ENCODE data around the gene C2orf81. TPM values are rescaled to one million over a fixed set of nuclear protein-coding genes. Genes with fewer than 3 reads are reported as not detected.

The C2orf81 gene
- total RNA-seq, 1 donor from 2014 or later, result 1.8 TPM

GRCh38 chr2:74458938-74459363 lies 37.5 kb upstream of the C2orf81 start:
- TF ChIP-seq CTCF (IDR thresholded peaks at IDR 0.05) (no peak), EZH2 (IDR thresholded peaks at IDR 0.05) (no peak), EZH2phosphoT487 (IDR thresholded peaks at IDR 0.05) (no peak)
- Histone ChIP-seq H3K4me2 (peak overlapping the region; percentile 92), H2AFZ (replicated peaks) (no peak overlapping the region), H3K27me3 (no peaks in the 10 kb centered on the region), H3K4me3 (peak overlapping the region; percentile 96), H3K9me3 (ENCODE audit: low read depth) (no peaks in the 10 kb centered on the region), H3K36me3 (no peaks in the 10 kb centered on the region), H3K27ac (no peak overlapping the region), H3K4me1 (peaks cover 20% of the 10 kb centered on the region), H3F3A (ENCODE audit: low read depth) (peaks cover 40% of the 10 kb centered on the region), H4K20me1 (ENCODE audit: low read depth) (no peaks in the 10 kb centered on the region), H3K79me2 (ENCODE audit: low read depth) (peaks cover 30% of the 10 kb centered on the region), H3K9ac (peak overlapping the region; percentile 82)
- H3K36me3 Mint-ChIP-seq, result peaks cover 12% of the 10 kb centered on the region
- peak overlapping the region; percentile 97 for H3K4me3 Mint-ChIP-seq
- H3K9me3 Mint-ChIP-seq, result no peaks in the 10 kb centered on the region
- H3K27me3 Mint-ChIP-seq (ENCODE audit: insufficient read depth, low read depth), result peaks cover 20% of the 10 kb centered on the region
- peaks cover 46% of the 10 kb centered on the region for H3K4me1 Mint-ChIP-seq
- DNase-seq (ENCODE audit: low spot score), result no peak
- peak overlapping the region; percentile 89 for H3K27ac Mint-ChIP-seq

GRCh38 chr2:74458132-74458937 lies 36.9 kb upstream of the C2orf81 start, which contains the start of gene WBP1:
Gene WBP1 (plus strand): TSS chr2:74458438. CDS start chr2:74458603, 165 bp downstream.
- Histone ChIP-seq H3K4me1 (peaks cover 19% of the 10 kb centered on the region), H3K27me3 (no peaks in the 10 kb centered on the region), H3K79me2 (ENCODE audit: low read depth) (peaks cover 27% of the 10 kb centered on the region), H3K4me3 (peak within 1 kb of the TSS; percentile 96), H3K36me3 (no peaks in the 10 kb centered on the region), H4K20me1 (ENCODE audit: low read depth) (no peaks in the 10 kb centered on the region), H3F3A (ENCODE audit: low read depth) (peaks cover 43% of the 10 kb centered on the region), H3K4me2 (peak within 1 kb of the TSS; percentile 92), H3K9me3 (ENCODE audit: low read depth) (no peaks in the 10 kb centered on the region), H3K9ac (peak within 1 kb of the TSS; percentile 82), H3K27ac (peak within 1 kb of the TSS; percentile 95), H2AFZ (replicated peaks) (peak within 1 kb of the TSS; percentile 82)
- H3K4me3 Mint-ChIP-seq, result peak within 1 kb of the TSS; percentile 97
- peaks cover 20% of the 10 kb centered on the region for H3K27me3 Mint-ChIP-seq (ENCODE audit: insufficient read depth, low read depth)
- no peaks in the 10 kb centered on the region for H3K9me3 Mint-ChIP-seq
- TF ChIP-seq EZH2phosphoT487 (IDR thresholded peaks at IDR 0.05) (no peak), EZH2 (IDR thresholded peaks at IDR 0.05) (no peak), CTCF (IDR thresholded peaks at IDR 0.05) (no peak)
- peaks cover 45% of the 10 kb centered on the region for H3K4me1 Mint-ChIP-seq
- H3K36me3 Mint-ChIP-seq, result peaks cover 11% of the 10 kb centered on the region
- H3K27ac Mint-ChIP-seq, result peak within 1 kb of the TSS; percentile 89
- DNase-seq (ENCODE audit: low spot score), result peak; percentile 99

- Histone ChIP-seq H3F3A (ENCODE audit: low read depth) (peaks cover 39% of the 10 kb centered on the region), H3K9me3 (ENCODE audit: low read depth) (no peaks in the 10 kb centered on the region), H4K20me1 (ENCODE audit: low read depth) (no peaks in the 10 kb centered on the region), H3K4me1 (peaks cover 19% of the 10 kb centered on the region), H3K36me3 (no peaks in the 10 kb centered on the region), H3K27me3 (no peaks in the 10 kb centered on the region), H2AFZ (replicated peaks) (peak overlapping the region; percentile 82), H3K4me2 (peak overlapping the region; percentile 86), H3K9ac (peak overlapping the region; percentile 59), H3K79me2 (ENCODE audit: low read depth) (peaks cover 27% of the 10 kb centered on the region), H3K27ac (peak overlapping the region; percentile 95), H3K4me3 (peak overlapping the region; percentile 70)
- H3K27ac Mint-ChIP-seq, result peak overlapping the region; percentile 47
- TF ChIP-seq EZH2 (IDR thresholded peaks at IDR 0.05) (no peak), CTCF (IDR thresholded peaks at IDR 0.05) (no peak), EZH2phosphoT487 (IDR thresholded peaks at IDR 0.05) (no peak)
- H3K4me3 Mint-ChIP-seq, result peak overlapping the region; percentile 97
- H3K9me3 Mint-ChIP-seq, result no peaks in the 10 kb centered on the region
- H3K4me1 Mint-ChIP-seq, result peaks cover 42% of the 10 kb centered on the region
- peak; percentile 86 for DNase-seq (ENCODE audit: low spot score)
- peaks cover 4% of the 10 kb centered on the region for H3K36me3 Mint-ChIP-seq
- H3K27me3 Mint-ChIP-seq (ENCODE audit: insufficient read depth, low read depth), result peaks cover 22% of the 10 kb centered on the region
Measured at GRCh38 chr2:74457549-74458131, 36.2 kb upstream of the C2orf81 start.
